HG03575 (cell line): ENCODE measurements around the gene PROCA1.
"Not testable (repeated sequence)": the region's sequence is repeated elsewhere in the genome, so short reads cannot be mapped to it uniquely, and the experiment has no call there.

ENCODE experiments used
- ATAC-seq: cut with Tn5 transposase; IDR thresholded peaks from one replicate; pipeline ENCODE4 v1.9.1; 2021; ENCODE audit not compliant: unreplicated experiment, insufficient number of reproducible peaks, low FRiP score; ENCODE audit errors: extremely low read depth

The PROCA1 gene

DNA sequence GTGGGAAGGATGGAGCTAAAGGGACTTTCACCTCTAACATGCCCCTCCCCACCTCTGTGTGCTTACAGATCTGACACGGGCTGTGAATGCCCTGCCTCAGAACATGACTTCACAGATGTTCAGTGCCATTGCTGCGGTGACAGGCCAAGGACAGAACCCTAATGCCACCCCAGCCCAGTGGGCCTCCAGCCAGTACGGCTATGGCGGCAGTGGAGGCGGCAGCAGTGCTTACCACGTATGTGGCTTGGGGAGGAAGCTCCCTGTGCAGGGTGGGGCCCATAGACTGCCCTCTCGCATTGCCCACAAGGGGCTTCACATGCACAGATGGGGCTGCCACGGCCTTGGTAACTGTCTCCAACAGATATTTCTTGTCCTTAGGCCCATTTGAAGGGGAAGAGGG, 11.4 kb downstream of the PROCA1 start:
- ATAC-seq: no peak

GRCh38 chr17:28698253-28698941, 13.3 kb downstream of the PROCA1 start:
- ATAC-seq: no peak

- no peak for ATAC-seq
Measured at GRCh38 chr17:28693869-28694268, 17.8 kb downstream of the PROCA1 start.

- no peak for ATAC-seq
Measured at GRCh38 chr17:28689011-28689410, 22.7 kb downstream of the PROCA1 start.

- ATAC-seq: no peak
Measured at GRCh38 chr17:28688481-28688880, 23.2 kb downstream of the PROCA1 start.

GRCh38 chr17:28686296-28686695, 25.4 kb downstream of the PROCA1 start:
- ATAC-seq: no peak

GRCh38 chr17:28685366-28685765, 26.3 kb downstream of the PROCA1 start:
- no peak for ATAC-seq

DNA sequence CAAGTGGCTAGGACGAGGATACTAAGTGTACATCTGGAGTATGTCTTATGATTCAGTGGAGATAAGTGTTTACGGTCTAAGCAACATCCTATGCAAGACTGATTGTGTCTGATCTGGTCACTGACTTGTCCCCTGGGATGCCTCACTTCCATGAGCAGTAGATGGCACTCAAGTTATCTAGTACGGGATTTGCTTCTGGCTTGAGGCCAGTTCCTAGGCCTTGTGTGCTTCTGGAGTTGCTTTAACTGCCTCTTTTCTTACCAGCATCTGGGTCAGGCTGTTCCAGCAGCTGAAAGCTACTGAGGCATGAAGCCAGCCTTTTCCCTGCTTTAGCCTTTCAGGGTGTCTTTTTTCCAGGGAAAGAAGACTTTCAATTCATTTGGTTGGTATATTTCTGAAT, 26.7 kb downstream of the PROCA1 start:
- no peak for ATAC-seq

DNA sequence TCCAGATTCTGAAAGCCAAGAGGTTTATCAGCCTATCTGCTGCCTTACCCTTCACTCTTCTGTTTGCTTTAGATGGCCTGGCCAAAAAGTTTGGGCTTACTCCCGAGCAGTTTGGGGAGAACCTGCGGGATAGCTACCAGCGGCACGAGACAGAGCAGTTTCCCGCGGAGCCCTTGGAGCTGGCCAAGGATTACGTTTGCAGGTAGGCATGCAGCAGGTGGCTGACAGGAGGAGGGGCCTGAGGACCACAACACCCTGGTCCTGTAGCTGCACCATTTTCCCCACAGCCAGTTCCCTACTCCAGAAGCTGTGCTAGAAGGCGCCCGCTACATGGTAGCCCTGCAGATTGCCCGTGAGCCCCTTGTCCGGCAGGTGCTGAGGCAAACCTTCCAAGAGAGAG, 29.0 kb downstream of the PROCA1 start:
- ATAC-seq: no peak

GRCh38 chr17:28675980-28676379, 35.7 kb downstream of the PROCA1 start:
- ATAC-seq: no peak

DNA sequence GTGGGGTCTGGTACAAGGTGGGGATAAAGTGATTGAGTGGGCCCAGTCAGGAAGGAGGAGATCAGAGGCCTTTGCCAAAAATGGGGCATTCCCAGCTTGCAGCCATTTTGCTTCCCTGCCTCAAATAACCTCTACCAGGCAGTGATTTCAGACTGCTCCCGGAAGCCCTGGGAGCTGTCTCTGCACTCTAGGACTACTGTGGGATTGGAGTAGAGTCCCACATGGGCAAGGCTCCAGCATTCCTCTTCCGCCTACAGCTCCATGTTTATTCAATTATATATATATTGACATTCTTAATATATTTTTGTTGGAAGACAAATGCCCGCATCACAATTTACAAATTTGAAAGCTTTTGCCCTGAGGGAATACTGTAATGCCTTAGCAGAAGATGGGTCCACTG, 36.2 kb downstream of the PROCA1 start:
- no peak for ATAC-seq

GRCh38 chr17:28669918-28670317, 41.8 kb downstream of the PROCA1 start:
- no peak for ATAC-seq

DNA sequence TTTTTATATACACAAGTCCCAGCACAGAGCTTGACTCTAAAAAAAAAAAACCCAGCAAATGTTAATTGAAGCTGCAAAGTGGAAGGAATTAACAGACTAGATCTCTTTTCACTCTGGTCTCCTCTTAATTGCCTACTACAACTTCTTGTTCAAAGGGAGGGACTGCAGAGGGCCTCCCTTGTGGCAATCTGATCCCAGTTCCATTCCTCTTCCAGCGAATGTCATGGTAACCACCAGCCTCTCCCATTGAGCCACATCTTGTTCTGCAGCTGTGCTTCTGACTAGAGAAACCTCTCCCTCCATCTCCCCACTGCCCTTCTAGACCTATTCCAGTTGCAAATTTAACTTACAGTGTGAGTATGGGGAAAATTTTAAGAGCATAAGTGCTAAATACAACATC, 43.8 kb downstream of the PROCA1 start:
- ATAC-seq: no peak

DNA sequence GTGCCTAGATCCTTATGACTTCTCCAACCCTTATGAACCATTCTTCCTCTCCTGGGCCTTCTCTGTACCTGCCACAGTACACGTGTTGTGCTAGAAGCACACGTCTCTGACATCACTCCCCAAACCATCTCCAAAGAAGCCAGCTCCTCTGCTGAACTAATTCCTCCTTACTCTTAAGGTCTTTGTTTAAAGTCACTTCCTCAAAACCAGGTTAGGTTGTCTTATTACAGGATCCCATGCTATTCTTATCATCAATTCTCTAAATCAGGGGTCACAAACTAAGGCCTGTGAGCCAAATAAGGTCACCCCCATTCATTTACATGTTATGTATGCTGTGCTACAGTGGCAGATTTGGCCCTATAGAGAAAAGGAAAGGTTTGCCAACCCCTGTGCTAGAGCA, 45.7 kb downstream of the PROCA1 start:
- no peak for ATAC-seq

GRCh38 chr17:28663723-28664122, 48.0 kb downstream of the PROCA1 start:
- no peak for ATAC-seq

GRCh38 chr17:28662527-28662829, 49.2 kb downstream of the PROCA1 start:
- ATAC-seq: no peak

DNA sequence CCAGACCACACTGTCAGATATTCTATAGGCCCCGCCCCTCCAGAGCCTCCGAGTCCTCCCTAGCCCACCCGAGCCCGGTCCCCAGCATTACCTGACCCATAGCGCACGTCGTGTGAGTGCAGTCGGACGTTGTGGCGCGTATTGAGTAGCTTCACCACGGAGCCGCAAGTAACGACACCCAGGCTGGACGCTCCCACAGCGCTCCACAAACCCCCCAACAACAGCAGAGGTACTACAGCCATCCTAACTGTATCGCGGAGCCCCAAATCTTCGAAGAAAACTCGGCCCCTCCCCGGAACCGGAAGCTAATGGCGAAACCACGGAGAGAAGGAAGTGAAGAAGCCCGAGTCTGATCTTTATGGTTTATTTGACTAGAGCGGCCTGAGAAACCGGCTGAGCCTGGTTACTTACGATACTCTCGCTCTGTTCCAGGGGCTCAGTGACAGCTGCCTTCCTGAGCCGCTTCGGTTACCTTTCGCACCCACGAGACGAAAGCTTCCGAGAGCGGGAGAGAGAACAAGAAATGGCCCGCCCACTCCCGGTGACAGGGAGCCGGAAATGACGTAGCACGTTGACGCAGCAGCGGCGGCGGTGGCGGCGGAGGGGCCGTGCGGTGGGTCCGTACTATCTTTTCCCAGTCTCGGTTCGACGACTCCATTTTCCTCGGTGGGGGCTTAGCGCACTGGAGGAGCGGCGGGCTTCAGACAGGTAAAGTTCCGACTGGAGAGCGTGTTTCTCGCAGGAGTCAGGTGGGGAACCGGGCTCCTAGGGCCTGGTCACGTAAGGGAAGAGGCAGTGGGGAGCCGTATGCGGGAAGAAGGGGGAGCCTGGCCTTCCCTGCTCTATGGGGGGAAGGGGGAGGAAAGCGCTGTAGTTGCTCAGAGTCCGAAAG, 49.8 kb downstream of the PROCA1 start, which contains the start of the genes SDF2 and SUPT6H:
TSS of gene SDF2 (minus strand) at position 272 of the 892 bp plus-strand sequence. CDS start at position 242, 30 bp downstream.
TSS of gene SUPT6H (plus strand) at position 571 of the 892 bp plus-strand sequence. CDS start 11,197 bp downstream, outside the sequence.
- no peak for ATAC-seq

- ATAC-seq: not testable (repeated sequence)
Measured at GRCh38 chr17:28659497-28659881, 52.2 kb downstream of the PROCA1 start.

- not testable (repeated sequence) for ATAC-seq
Measured at GRCh38 chr17:28658766-28659496, 52.8 kb downstream of the PROCA1 start.

DNA sequence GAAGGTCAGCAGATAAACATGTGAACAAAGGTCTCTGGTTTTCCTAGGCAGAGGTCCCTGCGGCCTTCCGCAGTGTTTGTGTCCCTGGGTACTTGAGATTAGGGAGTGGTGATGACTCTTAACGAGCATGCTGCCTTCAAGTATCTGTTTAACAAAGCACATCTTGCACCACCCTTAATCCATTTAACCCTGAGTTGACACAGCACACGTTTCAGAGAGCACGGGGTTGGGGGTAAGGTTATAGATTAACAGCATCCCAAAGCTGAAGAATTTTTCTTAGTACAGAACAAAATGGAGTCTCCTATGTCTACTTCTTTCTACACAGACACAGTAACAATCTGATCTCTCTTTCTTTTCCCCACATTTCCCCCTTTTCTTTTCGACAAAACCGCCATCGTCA, 53.3 kb downstream of the PROCA1 start:
- not testable (repeated sequence) for ATAC-seq
